Urothelium cell line (cell line): Measurements from ENCODE around the gene SCYL1.

Source experiments
- DNase-seq: peaks from one replicate; pipeline ENCODE4 v3.0.0; 2011; ENCODE audit warnings: low spot score, mixed read lengths
- FAIRE-seq: peaks from 2 replicates; lab custom pipeline; 2011; peaks lifted over from hg19 to GRCh38; lab: Jason Lieb, UNC

SCYL1 gene

DNA sequence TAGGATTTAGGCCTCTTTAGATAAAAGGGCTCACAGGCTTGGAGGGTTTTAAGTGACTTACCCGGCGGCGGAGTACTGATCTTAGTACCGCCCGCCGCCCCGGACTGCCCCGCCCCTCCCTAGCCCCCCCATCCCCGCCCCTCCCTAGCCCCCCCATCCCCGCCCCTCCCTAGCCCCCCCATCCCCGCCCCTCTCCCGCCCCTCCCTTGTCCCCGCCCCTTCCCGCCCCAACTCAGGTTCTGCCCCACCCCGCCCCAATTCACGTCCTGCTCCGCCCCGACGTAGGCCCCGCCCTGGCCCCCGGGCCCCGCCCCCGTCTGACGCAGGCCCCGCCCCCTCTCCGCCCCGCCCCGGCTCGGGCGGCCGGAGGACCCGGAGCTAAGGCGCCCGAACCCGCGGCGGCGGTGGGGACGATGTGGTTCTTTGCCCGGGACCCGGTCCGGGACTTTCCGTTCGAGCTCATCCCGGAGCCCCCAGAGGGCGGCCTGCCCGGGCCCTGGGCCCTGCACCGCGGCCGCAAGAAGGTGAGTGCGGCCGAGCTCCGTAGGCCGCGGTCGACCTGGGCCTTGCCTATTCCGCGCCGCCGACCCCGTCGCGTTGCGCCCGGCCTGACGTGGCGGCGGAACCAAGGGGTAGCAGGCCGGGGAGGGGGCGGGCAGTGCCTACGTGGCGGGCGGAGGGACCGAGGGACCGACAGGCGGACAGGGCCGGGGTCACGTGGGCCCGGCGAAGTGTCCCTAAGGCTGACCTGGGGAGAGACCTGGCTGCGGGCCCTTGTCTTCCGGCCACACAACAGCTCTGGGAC lies at the start of gene SCYL1:
TSS of gene SCYL1 (plus strand) at position 343 of the 805 bp plus-strand sequence. CDS start at position 414, 71 bp downstream.
- FAIRE-seq (no peak), DNase-seq (peak; percentile 92)

- DNase-seq, result no peak
- FAIRE-seq, result no peak
These were observed 48.2 kb upstream of the SCYL1 start for GRCh38 chr11:65476632-65477148.

DNA sequence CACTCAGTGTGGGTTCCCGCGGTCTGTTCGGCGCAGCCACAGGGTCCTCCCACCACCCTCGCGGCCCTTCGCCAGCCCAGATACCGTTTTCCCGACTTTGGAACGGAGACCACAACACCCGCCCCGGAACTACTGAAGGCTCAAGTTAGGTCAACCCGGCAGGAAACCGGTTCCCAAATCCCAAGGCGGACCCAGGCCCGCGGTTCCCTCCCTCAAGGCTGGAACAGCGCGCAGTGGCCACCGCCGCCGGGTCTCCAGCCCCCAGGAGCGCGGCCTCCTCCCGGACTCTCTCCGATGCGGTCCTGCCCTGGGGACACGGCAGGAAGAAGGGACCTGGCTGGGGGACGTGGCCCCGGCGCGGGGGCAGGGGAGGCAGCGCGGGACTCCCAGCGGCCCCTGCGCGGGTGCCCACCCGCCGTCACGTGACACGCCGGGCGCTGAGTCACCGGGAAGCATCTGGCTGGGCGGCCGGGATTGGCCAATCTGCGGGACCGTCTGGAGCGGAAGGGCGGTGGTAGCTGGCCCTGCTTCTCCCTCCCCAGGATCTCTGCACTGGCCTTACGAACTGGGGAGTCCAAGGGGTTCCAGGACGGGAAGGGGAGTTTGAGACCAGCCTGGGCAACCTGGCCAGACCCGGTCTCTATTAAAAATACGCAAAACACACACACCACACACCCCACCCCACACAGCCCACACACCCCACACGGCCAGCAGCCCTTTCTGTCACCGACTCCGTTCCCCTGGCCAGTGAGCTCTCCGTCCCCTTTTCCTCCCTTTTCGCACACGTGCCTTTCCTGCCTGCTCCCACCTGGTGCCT lies 47.5 kb upstream of the SCYL1 start:
- no peak for FAIRE-seq
- peak; percentile 96 for DNase-seq

GRCh38 chr11:65478388-65479183 lies 46.3 kb upstream of the SCYL1 start:
- DNase-seq (no peak), FAIRE-seq (no peak)

DNA sequence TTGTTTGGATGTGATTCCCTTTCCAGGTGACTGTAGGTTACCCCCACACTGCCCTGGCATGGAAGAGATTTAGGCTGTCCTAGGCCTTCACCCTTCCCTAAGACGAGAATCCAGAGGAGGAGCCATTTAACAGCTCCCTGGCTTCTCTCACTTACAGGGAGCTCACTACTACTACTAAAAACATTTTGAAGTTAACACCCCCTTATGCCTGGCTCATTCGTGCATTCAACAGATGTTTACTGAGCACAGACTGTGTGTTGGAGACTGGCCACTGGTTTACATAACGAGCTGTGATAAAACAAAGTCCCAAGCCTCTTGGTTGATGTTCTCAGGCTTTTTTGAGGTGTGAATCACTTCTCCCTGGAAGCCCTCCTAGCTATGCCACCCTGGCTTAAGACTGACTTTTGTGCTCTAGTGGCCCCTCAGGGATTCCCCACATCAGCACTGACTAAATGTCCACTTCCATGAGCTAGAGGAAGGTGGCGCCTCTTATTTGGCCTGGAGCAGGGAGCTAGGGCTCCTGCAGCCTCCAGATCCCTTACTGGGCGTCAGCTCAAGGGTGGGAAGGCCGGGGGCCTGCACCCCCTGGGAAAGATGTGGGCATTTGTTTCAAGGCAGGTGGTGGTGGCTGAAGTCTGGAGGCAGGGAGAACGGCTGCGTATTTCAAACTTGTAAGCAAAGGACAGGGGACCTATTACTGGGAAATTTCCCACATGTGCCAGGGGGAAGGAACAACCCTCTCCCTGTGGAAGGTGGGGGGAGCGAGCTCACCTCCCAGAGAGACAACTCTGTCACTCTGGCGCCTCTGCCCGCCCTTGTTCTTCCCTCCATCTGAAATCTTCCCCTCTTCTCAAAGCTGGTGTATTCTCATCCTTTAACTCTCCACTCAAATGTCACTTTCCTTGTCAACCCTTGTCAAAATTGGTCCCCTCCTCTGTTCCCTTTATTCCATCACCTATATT lies 45.4 kb upstream of the SCYL1 start:
- DNase-seq (no peak), FAIRE-seq (no peak)

- FAIRE-seq (no peak), DNase-seq (no peak)
These were observed 42.5 kb upstream of the SCYL1 start for GRCh38 chr11:65482306-65482850.

- FAIRE-seq (no peak), DNase-seq (no peak)
These were observed 39.0 kb upstream of the SCYL1 start for GRCh38 chr11:65485920-65486219.

GRCh38 chr11:65486570-65487466 lies 38.1 kb upstream of the SCYL1 start:
- no peak for FAIRE-seq
- no peak for DNase-seq

DNA sequence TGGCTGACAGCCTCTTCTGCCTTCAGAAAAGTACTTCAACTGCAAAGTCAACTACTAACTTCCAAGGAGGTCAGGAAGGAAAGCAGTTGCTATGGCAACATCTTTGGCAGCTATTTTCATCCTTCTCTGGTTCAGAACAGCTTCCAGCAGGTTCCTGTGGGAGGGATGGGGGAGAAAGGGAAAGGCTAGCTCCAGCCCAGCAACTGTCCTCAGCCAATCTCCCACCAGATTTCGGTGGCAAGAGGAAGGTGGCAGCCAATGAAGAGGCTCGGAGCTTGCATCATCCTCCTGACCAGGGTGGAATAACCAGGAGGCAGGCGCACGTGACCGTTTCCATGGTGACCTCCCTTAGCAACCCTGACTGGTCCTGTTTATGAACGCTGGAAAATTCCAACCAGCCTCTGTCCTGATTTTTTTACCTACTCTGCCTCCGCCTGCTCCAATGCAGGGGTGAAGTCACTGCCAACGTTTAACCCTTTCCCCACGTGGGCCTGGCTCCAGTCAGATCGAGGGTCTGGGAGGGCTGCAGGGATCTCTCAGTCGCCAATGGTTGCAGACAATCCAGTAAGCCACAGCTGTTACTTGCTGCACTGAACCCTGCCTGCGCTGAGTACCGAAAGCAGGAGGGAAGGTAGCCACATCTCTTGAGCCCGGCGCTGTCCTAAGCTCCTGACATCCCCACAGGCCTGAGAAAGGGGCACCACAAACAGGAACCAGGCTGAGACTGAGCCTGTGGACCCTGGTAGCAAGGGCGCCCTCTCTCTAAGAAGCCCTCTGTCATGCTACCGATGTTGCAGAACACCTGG lies 37.2 kb upstream of the SCYL1 start:
- FAIRE-seq, result no peak
- peak; percentile 95 for DNase-seq

DNA sequence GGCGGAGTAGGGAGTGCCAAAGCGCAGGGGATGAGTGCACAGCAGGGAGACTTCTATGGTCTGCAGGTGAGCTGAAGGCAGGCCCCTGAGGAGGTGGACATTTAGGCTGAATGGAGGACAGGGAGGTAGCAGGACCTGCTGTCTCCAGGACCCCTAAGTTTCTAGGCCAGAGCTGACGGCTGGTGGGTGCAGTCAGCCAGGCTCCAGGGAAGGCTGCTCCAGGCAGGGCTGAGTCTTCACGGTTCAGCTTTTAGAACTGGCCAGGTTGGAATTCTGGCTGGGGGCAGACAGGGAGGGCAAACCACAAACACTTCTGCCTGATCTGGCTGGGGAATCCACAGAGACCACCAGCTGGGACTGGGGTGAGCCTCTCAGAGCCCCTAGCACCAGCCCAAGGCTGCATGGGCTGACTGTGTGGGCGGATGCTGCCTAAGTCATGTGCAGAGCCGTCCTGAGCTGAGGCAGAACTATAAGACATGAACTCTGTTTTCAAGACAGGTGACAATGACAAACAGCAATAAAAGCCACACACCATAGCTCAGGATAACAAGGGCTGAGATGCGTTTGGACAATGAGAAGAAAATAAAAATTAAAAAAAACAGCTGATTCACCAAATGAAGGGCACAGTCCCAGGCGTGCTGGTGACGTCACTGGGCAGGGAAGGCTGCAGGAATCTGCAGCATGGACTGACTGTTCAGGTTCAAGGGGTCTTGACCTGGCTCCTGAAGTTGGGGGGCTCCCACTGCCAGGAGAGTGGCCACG lies 36.4 kb upstream of the SCYL1 start:
- DNase-seq, result no peak
- no peak for FAIRE-seq

DNA sequence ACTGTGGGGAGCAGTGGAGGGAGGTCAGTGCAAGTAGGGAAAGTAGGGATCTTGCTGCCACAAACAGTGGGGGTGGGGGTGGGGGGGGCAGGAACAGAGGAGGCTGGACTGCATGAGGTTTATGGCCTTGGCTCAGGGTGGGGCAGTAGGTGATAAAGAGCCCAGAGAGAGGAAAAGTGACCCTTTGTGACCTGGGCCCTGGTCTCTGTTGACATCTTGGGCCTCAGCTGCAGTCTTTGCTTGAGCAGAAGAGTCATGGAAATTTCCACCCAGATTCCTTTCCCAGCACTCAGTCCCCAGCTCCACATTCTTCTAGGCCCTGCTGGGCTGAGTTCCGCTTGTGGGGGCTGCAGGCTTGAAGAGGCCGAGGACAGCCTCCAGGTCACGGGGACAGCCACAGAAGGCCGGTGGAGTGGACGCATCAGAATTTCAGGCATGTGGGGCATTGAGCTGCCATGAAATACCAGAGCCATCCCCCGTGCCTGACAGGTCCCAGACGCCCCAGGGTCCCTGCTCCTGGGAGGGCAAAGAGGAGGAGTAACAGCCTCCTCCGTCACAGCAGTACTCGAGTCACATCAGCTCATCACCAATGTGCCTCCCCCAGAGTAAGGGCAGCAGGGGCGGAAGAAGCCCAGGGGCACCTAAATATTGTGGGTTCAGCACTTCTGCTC lies 35.7 kb upstream of the SCYL1 start:
- FAIRE-seq (no peak), DNase-seq (no peak)

- no peak for FAIRE-seq
- DNase-seq, result no peak
These were observed 35.1 kb upstream of the SCYL1 start for GRCh38 chr11:65489706-65490320.

DNA sequence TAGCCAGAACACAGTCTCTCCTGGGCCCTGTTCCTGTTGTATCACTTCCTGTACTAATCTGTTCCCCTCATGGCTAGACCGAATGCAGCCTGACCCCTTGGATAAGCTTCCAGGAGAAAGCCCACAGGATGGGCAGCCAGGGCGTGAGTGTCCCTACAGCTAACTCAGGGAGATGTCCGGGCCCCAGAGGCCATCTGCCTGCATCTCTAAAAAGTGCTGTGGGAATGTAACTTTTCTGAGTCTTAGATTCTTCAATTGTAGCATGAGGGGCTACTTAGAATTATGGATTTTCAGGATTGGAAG lies 33.8 kb upstream of the SCYL1 start:
- FAIRE-seq, result no peak
- no peak for DNase-seq

- FAIRE-seq, result no peak
- DNase-seq, result no peak
These were observed 33.1 kb upstream of the SCYL1 start for GRCh38 chr11:65491614-65492386.

GRCh38 chr11:65492387-65492636 lies 32.6 kb upstream of the SCYL1 start:
- FAIRE-seq, result no peak

More at GRCh38 chr11:65492387-65492636, 32.6 kb upstream of the SCYL1 start:
- DNase-seq, result no peak
